Stimulated activated naive CD8-positive, alpha-beta T cell treated with anti-CD3 and anti-CD28 coated beads, Interleukin-15, amount 100 ng/mL, for 72 hours (primary cell): ENCODE data around the gene RGS5.

ENCODE experiments used
- ATAC-seq: fragments of 150-1000 bp; cut with Tn5 transposase; 2 replicates; pipeline ENCODE4 v1.10.0; 2021; ENCODE audit warnings: mild to moderate bottlenecking, moderate library complexity
- DNase-seq, 2 donors: peaks; one replicate each; pipeline ENCODE4 v3.0.0; 2021 to 2022
- H3K27ac Mint-ChIP-seq, 2 donors: one replicate each; pipeline ENCODE4 v1.8.0; 2022; ENCODE audit warnings: mild to moderate bottlenecking in 2 of 2, mixed read lengths in 2 of 2, moderate library complexity in 2 of 2
- H3K27me3 Mint-ChIP-seq: one replicate; pipeline ENCODE4 v1.8.0; 2022; ENCODE audit warnings: mixed read lengths
- H3K4me1 Mint-ChIP-seq: one replicate; pipeline ENCODE4 v1.8.0; 2022; ENCODE audit warnings: mild to moderate bottlenecking, mixed read lengths
- H3K4me3 Mint-ChIP-seq, 2 donors: one replicate each; pipeline ENCODE4 v1.8.0; 2022; ENCODE audit warnings: mild to moderate bottlenecking in 2 of 2, mixed read lengths in 2 of 2, moderate library complexity in 1 of 2
- H3K9me3 Mint-ChIP-seq, 2 donors: one replicate each; pipeline ENCODE4 v1.8.0; 2022; ENCODE audit warnings: mixed read lengths in 2 of 2

Gene RGS5

DNA sequence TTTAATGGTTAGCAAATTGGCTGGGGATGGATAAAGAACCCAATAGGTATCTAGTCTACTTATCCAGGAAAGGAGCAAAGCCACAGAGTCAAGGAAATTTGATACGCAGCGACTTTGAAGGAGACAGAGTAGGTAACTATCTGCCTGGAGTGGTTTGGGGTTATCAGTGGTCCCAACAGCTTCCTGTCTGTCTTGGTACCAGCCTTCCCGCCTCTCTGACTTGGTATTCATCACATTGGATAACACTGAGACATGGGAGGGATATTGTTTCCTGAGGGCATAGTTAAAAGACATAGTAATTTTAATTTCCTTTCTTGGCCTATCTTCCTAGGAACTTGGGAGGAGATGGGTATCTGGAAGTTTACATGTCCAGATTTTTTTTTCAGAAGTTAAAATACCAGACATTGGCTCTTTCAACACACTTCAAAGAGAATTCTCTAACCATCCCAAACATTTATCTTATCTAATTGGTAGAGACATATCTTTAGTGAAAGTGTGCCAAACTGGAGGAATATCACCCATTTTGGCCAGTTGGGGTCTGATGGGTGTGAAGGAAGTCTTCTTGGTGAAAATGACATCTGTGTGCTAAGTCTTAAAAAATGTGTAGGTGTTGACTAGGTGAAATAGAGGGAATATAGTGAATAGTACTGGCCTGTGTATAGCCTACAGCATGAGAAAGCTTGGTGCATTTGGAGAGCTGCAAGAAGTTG, 65.0 kb downstream of the RGS5 start:
- no peak overlapping the region for H3K27ac Mint-ChIP-seq
- H3K27me3 Mint-ChIP-seq = peaks cover 21% of the 10 kb centered on the region
- DNase-seq = no peak
- H3K4me3 Mint-ChIP-seq = no peak overlapping the region
- no peaks in the 10 kb centered on the region for H3K9me3 Mint-ChIP-seq
- no peak for ATAC-seq
- H3K4me1 Mint-ChIP-seq = no peaks in the 10 kb centered on the region

DNA sequence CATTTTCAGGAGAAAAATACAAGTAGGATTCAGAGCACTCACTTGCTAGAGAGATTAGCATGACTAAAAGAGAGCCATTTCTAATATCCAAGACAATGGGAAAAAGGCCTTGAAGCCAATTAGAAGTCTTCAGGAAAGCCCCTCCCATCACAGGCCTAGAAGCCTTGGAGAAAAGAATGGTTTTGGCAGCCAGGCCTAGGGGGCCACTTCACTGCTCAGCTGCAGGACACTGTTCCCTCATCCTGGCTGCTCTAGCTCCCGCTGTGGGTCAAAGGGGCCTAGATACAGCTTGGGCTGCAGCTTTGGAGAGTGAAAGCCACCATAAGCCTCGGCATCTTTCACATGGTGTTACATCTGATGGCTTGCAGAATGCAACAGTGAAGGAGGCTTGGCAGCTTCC, 70.7 kb downstream of the RGS5 start:
- Mint-ChIP-seq H3K4me1 (no peaks in the 10 kb centered on the region), H3K27me3 (peaks cover 30% of the 10 kb centered on the region), H3K27ac (no peak overlapping the region), H3K9me3 (no peaks in the 10 kb centered on the region), H3K4me3 (no peak overlapping the region)
- no peak for ATAC-seq
- DNase-seq = no peak

- Mint-ChIP-seq H3K27me3 (peaks cover 30% of the 10 kb centered on the region), H3K4me3 (no peak overlapping the region), H3K9me3 (no peaks in the 10 kb centered on the region), H3K4me1 (no peaks in the 10 kb centered on the region), H3K27ac (no peak overlapping the region)
- ATAC-seq (no peak), DNase-seq (no peak)
Observed at GRCh38 chr1:163130225-163130856, 72.4 kb downstream of the RGS5 start.

GRCh38 chr1:163128282-163128681, 74.4 kb downstream of the RGS5 start:
- ATAC-seq = no peak
- H3K27me3 Mint-ChIP-seq = peaks cover 45% of the 10 kb centered on the region

DNA sequence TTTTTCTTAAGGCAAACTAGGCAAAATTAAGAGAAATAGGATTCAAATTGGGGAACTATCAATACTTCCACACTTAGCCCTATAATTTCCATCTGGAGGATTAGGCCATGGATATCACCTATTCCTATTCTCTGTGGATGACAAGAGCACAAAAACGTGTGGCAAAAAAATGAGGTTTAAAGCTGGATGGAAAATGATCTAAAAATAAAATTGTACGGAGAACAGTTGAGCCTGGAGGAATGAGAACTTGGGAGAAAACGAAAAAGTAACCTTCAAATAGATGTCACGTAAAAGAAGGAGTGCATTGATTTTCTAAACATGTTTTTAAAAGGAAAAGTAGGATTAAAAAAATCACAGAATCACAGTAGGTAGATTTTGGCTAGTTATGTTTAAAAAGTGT, 77.9 kb downstream of the RGS5 start:
- Mint-ChIP-seq H3K4me1 (no peaks in the 10 kb centered on the region), H3K4me3 (no peak overlapping the region), H3K9me3 (no peaks in the 10 kb centered on the region), H3K27ac (no peak overlapping the region), H3K27me3 (peaks cover 29% of the 10 kb centered on the region)
- ATAC-seq (no peak), DNase-seq (no peak)

More at GRCh38 chr1:163128282-163128681, 74.4 kb downstream of the RGS5 start:
- DNase-seq = no peak
- Mint-ChIP-seq H3K4me3 (no peak overlapping the region), H3K9me3 (no peaks in the 10 kb centered on the region), H3K27ac (no peak overlapping the region), H3K4me1 (no peaks in the 10 kb centered on the region)

GRCh38 chr1:163120372-163120771, 82.3 kb downstream of the RGS5 start:
- no peak for ATAC-seq
- H3K9me3 Mint-ChIP-seq = no peaks in the 10 kb centered on the region
- H3K27ac Mint-ChIP-seq = no peak overlapping the region
- no peaks in the 10 kb centered on the region for H3K4me1 Mint-ChIP-seq
- DNase-seq = no peak
- no peak overlapping the region for H3K4me3 Mint-ChIP-seq
- peaks cover 15% of the 10 kb centered on the region for H3K27me3 Mint-ChIP-seq

- no peaks in the 10 kb centered on the region for H3K4me1 Mint-ChIP-seq
- no peak for ATAC-seq
- H3K27ac Mint-ChIP-seq = no peak overlapping the region
- peaks cover 9% of the 10 kb centered on the region for H3K27me3 Mint-ChIP-seq
- no peak for DNase-seq
- no peaks in the 10 kb centered on the region for H3K9me3 Mint-ChIP-seq
- no peak overlapping the region for H3K4me3 Mint-ChIP-seq
Observed at GRCh38 chr1:163119707-163120106, 83.0 kb downstream of the RGS5 start.

DNA sequence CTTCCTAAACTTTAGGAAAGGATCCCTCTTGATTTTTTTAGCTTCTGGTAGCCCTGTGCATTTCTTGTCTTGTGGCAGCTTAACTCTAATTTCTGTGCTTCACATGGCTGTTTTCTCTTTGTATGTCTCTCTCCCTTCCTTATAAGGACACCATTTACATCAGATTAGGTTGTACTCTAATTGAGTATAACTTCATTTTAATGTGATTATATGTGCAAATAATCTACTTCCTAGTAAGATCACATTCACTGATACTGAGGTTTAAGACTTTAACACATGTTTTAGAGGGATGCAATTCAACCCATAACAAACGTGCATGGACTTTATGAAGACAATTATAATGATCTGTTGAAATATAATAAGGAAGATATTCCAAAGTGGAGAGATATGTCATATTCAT, 86.8 kb downstream of the RGS5 start:
- Mint-ChIP-seq H3K4me3 (no peak overlapping the region), H3K27me3 (no peaks in the 10 kb centered on the region), H3K9me3 (no peaks in the 10 kb centered on the region), H3K27ac (no peak overlapping the region), H3K4me1 (no peaks in the 10 kb centered on the region)
- DNase-seq = no peak
- ATAC-seq = no peak

GRCh38 chr1:163107655-163108054, 95.1 kb downstream of the RGS5 start:
- Mint-ChIP-seq H3K4me1 (no peaks in the 10 kb centered on the region), H3K9me3 (peaks cover 0 to 7% of the 10 kb centered on the region in 2 donors), H3K27me3 (peaks cover 8% of the 10 kb centered on the region), H3K4me3 (no peak overlapping the region), H3K27ac (no peak overlapping the region)
- DNase-seq (no peak), ATAC-seq (no peak)

- Mint-ChIP-seq H3K27ac (no peak overlapping the region), H3K4me1 (no peaks in the 10 kb centered on the region), H3K4me3 (no peak overlapping the region), H3K9me3 (peaks cover 0 to 7% of the 10 kb centered on the region in 2 donors), H3K27me3 (peaks cover 8% of the 10 kb centered on the region)
- ATAC-seq (no peak), DNase-seq (no peak)
Observed at GRCh38 chr1:163106364-163106987, 96.2 kb downstream of the RGS5 start.

GRCh38 chr1:163104385-163105099, 98.2 kb downstream of the RGS5 start:
- peaks cover 0 to 7% of the 10 kb centered on the region in 2 donors for H3K9me3 Mint-ChIP-seq
- no peaks in the 10 kb centered on the region for H3K27me3 Mint-ChIP-seq
- no peak overlapping the region for H3K4me3 Mint-ChIP-seq
- no peak for ATAC-seq
- H3K4me1 Mint-ChIP-seq = no peaks in the 10 kb centered on the region
- H3K27ac Mint-ChIP-seq = no peak overlapping the region
- no peak for DNase-seq

- no peak for ATAC-seq
- no peak overlapping the region for H3K4me3 Mint-ChIP-seq
- H3K4me1 Mint-ChIP-seq = no peaks in the 10 kb centered on the region
- H3K9me3 Mint-ChIP-seq = peaks cover 0 to 7% of the 10 kb centered on the region in 2 donors
- H3K27ac Mint-ChIP-seq = no peak overlapping the region
- no peak for DNase-seq
- H3K27me3 Mint-ChIP-seq = no peaks in the 10 kb centered on the region
Observed at GRCh38 chr1:163102590-163102989, 100.1 kb downstream of the RGS5 start.

- ATAC-seq (no peak), DNase-seq (no peak)
- Mint-ChIP-seq H3K4me1 (no peaks in the 10 kb centered on the region), H3K27ac (no peak overlapping the region), H3K9me3 (peaks cover 0 to 7% of the 10 kb centered on the region in 2 donors), H3K4me3 (no peak overlapping the region), H3K27me3 (no peaks in the 10 kb centered on the region)
Observed at GRCh38 chr1:163095213-163095612, 107.5 kb downstream of the RGS5 start.

- no peaks in the 10 kb centered on the region for H3K4me1 Mint-ChIP-seq
- no peak for DNase-seq
Observed at GRCh38 chr1:163094589-163094988, 108.1 kb downstream of the RGS5 start.

DNA sequence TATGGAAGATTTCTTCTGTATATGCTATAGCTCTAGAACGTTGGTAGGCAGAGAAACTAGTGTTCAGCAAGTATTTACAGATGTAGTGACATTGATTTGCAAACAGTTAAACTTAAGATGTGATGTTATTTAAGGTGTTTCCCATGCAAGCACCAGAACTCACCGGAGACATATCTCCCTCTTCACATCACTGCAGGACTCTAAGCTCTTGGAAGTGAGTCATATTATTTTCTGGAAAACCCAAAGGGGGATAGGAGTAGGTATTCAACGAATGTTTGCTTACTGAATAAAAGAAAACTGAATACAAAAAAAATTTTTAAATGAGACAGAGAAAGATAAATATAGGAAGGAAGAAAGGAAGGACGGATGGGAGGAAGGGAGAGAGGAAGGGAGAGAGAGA, 108.5 kb downstream of the RGS5 start:
- Mint-ChIP-seq H3K9me3 (no peaks in the 10 kb centered on the region), H3K27me3 (peaks cover 2% of the 10 kb centered on the region), H3K4me1 (no peaks in the 10 kb centered on the region), H3K4me3 (no peak overlapping the region), H3K27ac (no peak overlapping the region)
- DNase-seq (no peak), ATAC-seq (no peak)

More at GRCh38 chr1:163094589-163094988, 108.1 kb downstream of the RGS5 start:
- H3K27me3 Mint-ChIP-seq = no peaks in the 10 kb centered on the region
- no peak overlapping the region for H3K4me3 Mint-ChIP-seq
- ATAC-seq = no peak
- H3K27ac Mint-ChIP-seq = no peak overlapping the region
- H3K9me3 Mint-ChIP-seq = peaks cover 0 to under 1% of the 10 kb centered on the region in 2 donors

DNA sequence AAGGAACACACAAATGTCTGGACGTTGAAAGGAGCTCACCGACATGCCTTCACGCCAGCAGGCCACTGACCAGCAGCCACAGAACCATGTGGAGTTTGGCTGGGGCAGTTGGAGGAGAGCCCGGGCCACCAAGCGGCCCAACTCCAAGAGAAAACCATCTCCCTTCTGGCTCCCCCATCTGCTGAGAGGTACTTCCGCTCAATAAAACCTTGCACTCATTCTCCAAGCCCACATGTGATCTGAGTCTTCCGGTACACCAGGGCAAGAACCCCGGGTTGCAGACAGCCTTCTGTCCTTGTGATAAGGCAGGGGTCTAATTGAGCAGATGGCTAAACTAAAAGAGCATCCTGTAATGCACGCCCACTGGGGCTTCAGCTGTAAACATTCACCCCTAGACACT, 109.1 kb downstream of the RGS5 start:
- Mint-ChIP-seq H3K4me3 (no peak overlapping the region), H3K27ac (no peak overlapping the region), H3K4me1 (no peaks in the 10 kb centered on the region), H3K27me3 (peaks cover 6% of the 10 kb centered on the region), H3K9me3 (no peaks in the 10 kb centered on the region)
- DNase-seq (no peak), ATAC-seq (no peak)
